NCI-H524 (cell line): Measurements from ENCODE around the gene NPEPL1.

Experiments used
- DNase-seq, 2 experiments: peaks; one replicate each; lab custom pipeline; 2025; lab: John Stamatoyannopoulos, UW

NPEPL1 gene

DNA sequence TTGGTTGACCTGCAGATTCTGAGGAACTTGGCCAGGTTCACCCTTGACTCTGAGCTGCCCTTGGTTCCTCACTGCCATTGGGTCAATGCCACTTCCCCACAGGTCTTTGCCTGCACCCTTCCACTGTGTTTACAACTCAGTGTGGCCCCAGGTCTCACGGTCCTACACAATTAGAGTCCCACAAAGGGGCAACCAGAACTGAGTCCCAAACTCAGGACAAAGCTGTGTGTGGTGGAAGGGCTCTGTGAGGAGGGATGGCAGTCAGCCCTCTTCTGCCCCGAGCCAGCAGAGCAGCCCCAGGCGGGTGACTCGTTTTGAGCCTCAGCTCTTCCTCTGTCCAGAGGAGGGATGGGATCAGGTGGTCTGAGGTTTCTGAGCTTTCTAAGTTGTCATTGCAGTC lies 69.5 kb downstream of the NPEPL1 start:
- no peak for DNase-seq

DNA sequence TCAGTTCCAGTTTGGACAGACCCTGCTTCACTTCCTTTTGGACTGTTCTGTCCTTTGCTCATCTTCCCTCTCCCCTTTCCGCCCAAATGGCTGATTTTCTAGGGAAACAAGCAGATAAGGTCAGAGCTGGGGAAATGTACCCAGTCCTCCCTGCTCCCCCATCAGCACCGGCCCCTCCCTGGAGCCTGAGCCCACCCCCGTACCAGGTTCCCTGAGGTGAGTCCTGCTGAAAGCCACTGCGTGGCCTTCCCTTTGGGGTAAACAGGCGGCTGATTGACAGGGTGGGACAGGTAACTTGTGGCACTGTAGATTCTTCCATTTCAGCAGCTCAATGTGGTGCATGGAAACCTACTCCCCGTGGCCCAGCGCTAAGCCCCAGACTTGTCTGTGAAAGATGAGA lies 70.5 kb downstream of the NPEPL1 start:
- DNase-seq, result no peak
